Measurements from ENCODE around the gene SUMO1.

GRCh38 chr2:202238234-202239197, at the start of gene SUMO1:
- TF ChIP-seq SIX5 (IDR thresholded peaks at IDR 0.05; ENCODE audit: borderline replicate concordance in 1 of 2, insufficient read depth in 1 of 2, low read depth in 1 of 2, low read length in 2 of 2) = no peak
- TF ChIP-seq CTCF (IDR thresholded peaks at IDR 0.05 in 2 of 3, conservative IDR thresholded peaks at IDR 0.05 in 1 of 3; ENCODE audit: insufficient read depth in 2 of 3, low read depth in 1 of 3, low read length in 3 of 3) = no peak
- TF ChIP-seq PTTG1 (tag; IDR thresholded peaks at IDR 0.05; ENCODE audit: low read depth) = no peak
- no peak for TF ChIP-seq ZNF77 (CRISPR knock-in tag; IDR thresholded peaks at IDR 0.05)
- TF ChIP-seq ZNF431 (CRISPR knock-in tag; IDR thresholded peaks at IDR 0.05) = no peak
- no peak for TF ChIP-seq NFYB (IDR thresholded peaks at IDR 0.05; ENCODE audit: extremely low read depth, insufficient read length)
- no peak for TF ChIP-seq HNRNPH1 (optimal IDR thresholded peaks at IDR 0.05; ENCODE audit: low read depth, low read length)
- TF ChIP-seq AFF4 (CRISPR knock-in tag; IDR thresholded peaks at IDR 0.05) = no peak
- peak; percentile 82 for TF ChIP-seq POLR2A (conservative IDR thresholded peaks at IDR 0.05)
- no peak for TF ChIP-seq TAF15 (IDR thresholded peaks at IDR 0.05; ENCODE audit: low read depth, low read length)
- no peak for TF ChIP-seq ZNF282 (CRISPR knock-in tag; IDR thresholded peaks at IDR 0.05)
- TF ChIP-seq ID3 (CRISPR knock-in tag; IDR thresholded peaks at IDR 0.05) = no peak
- TF ChIP-seq ID3 (tag; IDR thresholded peaks at IDR 0.05) = no peak
- no peak for TF ChIP-seq ETS2 (tag; IDR thresholded peaks at IDR 0.05; ENCODE audit: borderline replicate concordance, poor library complexity, severe bottlenecking)

Measured in K562 (cell line).